Prostate gland (tissue), 2 donors: ENCODE measurements around the gene DDX19B. TPM values are rescaled to one million over a fixed set of nuclear protein-coding genes. Genes with fewer than 3 reads are reported as not detected.

ENCODE experiments used
- DNase-seq: peaks from one replicate; pipeline ENCODE4 v3.0.0-alpha.2; 2019; ENCODE audit warnings: low spot score
- H3K27ac ChIP-seq, 2 donors: fragments of 200-600 bp; sonication (generic); 2 replicates each; pipeline ENCODE4 v1.5.1; 2017 to 2019
- H3K27me3 ChIP-seq: fragments of 200-600 bp; sonication (generic); replicated peaks from 2 replicates; pipeline ENCODE4 v1.5.1; 2019; ENCODE audit not compliant: insufficient read depth
- H3K36me3 ChIP-seq, 2 donors: fragments of 200-600 bp; sonication (generic); 1 replicate in 1 of 2; 2 replicates in 1 of 2; pipeline versions ENCODE4 v1.5.1 to v1.8.1; 2017 to 2019
- H3K4me1 ChIP-seq: fragments of 200-600 bp; sonication (generic); replicated peaks from 2 replicates; pipeline ENCODE4 v1.5.1; 2019
- H3K4me3 ChIP-seq, 2 donors: fragments of 200-600 bp; sonication (generic); 2 replicates each; pipeline ENCODE4 v1.5.1; 2017 to 2019
- H3K9me3 ChIP-seq: fragments of 200-600 bp; sonication (generic); 2 replicates; pipeline ENCODE4 v1.5.1; 2017
- CTCF ChIP-seq, 4 experiments: fragments of 200-600 bp in 2 of 4; fragments of 450-650 bp in 2 of 4; sonication (generic) in 2 of 4; IDR thresholded peaks; 1 replicate in 3 of 4; 2 replicates in 1 of 4; pipeline ENCODE4 v1.5.1; 2016 to 2019; ENCODE audit warnings: antibody characterized with exemption in 4 of 4, mild to moderate bottlenecking in 2 of 4, moderate library complexity in 2 of 4
- POLR2A ChIP-seq: fragments of 450-650 bp; IDR thresholded peaks from one replicate; pipeline ENCODE4 v1.6.1; 2016; ENCODE audit warnings: antibody characterized with exemption, mild to moderate bottlenecking
- POLR2AphosphoS5 ChIP-seq: sonication (generic); formaldehyde crosslinking; IDR thresholded peaks from one replicate; pipeline ENCODE4 v1.6.1; 2017; ENCODE audit warnings: antibody characterized with exemption
- WGBS: methylation state at CpG from one replicate; pipeline ENCODE4 v1.1.5; 2018; 5-methylcytosine and 5-hydroxymethylcytosine counted together
- intact Hi-C: fragments of 100-400 bp; cut with DNase I; formaldehyde crosslinking; loops from one replicate; pipeline ENCODE4 v1.14.2; 2022
- total RNA-seq, 2 donors: library from RNA; depleted of rRNA; stranded (reverse); fragments of >200 nt; gene quantifications; one replicate each; pipeline ENCODE4 v1.1.0, GENCODE V29; 2016

Gene DDX19B
- total RNA-seq, 2 donors from 2014 or later, result 27.4 to 37.0 TPM

DNA sequence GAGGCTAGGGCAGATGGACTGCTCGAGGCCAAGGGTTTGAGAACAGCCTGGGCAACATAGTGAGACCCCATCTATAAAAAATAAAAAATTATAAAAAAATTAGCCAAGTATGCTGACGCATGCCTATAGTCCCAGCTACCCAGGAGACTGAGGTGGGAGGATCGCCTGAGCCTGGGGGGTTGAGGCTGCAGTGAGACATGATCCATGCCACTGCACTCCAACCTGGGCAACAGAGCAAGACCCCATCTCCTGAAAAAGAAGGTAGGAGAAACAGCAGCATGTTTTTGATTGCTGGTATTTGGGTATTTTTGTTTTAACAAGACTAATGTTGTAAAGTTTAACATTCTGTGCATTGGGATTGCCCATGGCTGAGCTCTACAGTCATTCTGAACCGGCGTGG is 38.8 kb downstream of the DDX19B start:
- WGBS, result 95% methylated on average over 5 of the region's 5 CpGs
- Histone ChIP-seq H3K4me1 (no peaks in the 10 kb centered on the region), H3K9me3 (no peaks in the 10 kb centered on the region), H3K36me3 (peaks cover 0 to 11% of the 10 kb centered on the region in 2 donors), H3K4me3 (no peak overlapping the region), H3K27ac (no peak overlapping the region), H3K27me3 (no peaks in the 10 kb centered on the region)
- no peak for TF ChIP-seq POLR2A
- intact Hi-C loops, result no loop called here
- no peak for DNase-seq

DNA sequence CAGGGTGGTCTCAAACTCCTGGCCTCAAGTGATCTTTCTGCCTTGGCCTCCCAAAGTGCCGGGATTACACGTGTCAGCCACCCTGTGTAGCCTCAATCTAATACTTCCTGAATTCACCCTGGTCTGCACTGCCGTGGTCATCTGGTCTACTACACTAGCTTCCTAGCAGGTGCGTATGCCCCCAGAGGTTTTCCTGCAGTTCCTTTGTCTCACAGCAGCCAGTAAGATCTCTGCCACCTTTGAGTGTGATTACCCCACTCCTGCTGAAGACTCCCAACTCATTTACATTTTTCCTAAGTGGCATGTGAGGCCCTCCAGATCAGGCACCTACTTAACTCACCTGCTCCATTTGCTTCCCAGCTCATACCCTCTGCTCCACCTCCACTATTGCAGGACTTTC is 42.6 kb downstream of the DDX19B start:
- 88% methylated on average over 4 of the region's 4 CpGs for whole genome bisulfite sequencing
- Histone ChIP-seq H3K9me3 (no peaks in the 10 kb centered on the region), H3K4me3 (no peak overlapping the region), H3K36me3 (no peaks in the 10 kb centered on the region), H3K27me3 (no peaks in the 10 kb centered on the region), H3K4me1 (no peaks in the 10 kb centered on the region), H3K27ac (no peak overlapping the region)
- intact Hi-C loops, result no loop called here
- DNase-seq, result no peak
- no peak for TF ChIP-seq POLR2AphosphoS5
- TF ChIP-seq POLR2A, result no peak
- TF ChIP-seq CTCF (IDR thresholded peaks at IDR 0.05), result no peak

DNA sequence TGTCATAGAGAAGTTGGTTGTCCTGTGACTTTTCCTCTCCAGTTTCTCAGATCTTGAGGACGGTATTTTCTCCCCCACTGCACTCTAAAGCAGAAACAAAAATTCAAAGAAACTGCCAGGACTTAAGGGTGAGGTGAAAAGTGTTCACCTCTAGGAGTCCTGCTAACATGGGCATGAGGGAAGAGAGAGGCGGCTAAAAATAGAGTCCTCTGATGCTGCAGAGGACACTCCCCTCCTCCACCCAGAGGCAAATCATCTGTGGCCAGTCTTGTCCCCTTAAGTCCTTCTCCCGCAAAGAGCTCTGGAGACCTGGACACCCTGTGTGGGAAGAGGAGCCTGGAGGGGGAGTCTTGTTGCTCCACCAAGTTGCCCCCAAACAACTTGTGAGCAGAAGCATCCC is 43.0 kb downstream of the DDX19B start:
- H3K36me3 ChIP-seq, result no peaks in the 10 kb centered on the region
- TF ChIP-seq CTCF (IDR thresholded peaks at IDR 0.05) (no peak), POLR2AphosphoS5 (no peak), POLR2A (no peak)
- 66% methylated on average over 3 of the region's 3 CpGs for WGBS
- DNase-seq, result no peak
- H3K27ac ChIP-seq, result no peak overlapping the region
- no peak overlapping the region for H3K4me3 ChIP-seq
- intact Hi-C loops, result no loop called here
- no peaks in the 10 kb centered on the region for H3K4me1 ChIP-seq
- no peaks in the 10 kb centered on the region for H3K9me3 ChIP-seq
- no peaks in the 10 kb centered on the region for H3K27me3 ChIP-seq

- TF ChIP-seq CTCF (IDR thresholded peaks at IDR 0.05) (no peak), POLR2AphosphoS5 (no peak), POLR2A (no peak)
- 85% methylated on average over 10 of the region's 10 CpGs for WGBS
- Histone ChIP-seq H3K27ac (peak overlapping the region; percentile 77 to 84), H3K27me3 (no peaks in the 10 kb centered on the region), H3K4me3 (peak overlapping the region; percentile 60 to 69), H3K36me3 (no peaks in the 10 kb centered on the region), H3K4me1 (peaks cover 6% of the 10 kb centered on the region), H3K9me3 (no peaks in the 10 kb centered on the region)
- no peak for DNase-seq
- intact Hi-C loops, result loop anchor here (5.0 kb wide), 2 partner anchors 36 to 49 kb away; partner anchors contain the start of gene DDX19B
Observed at GRCh38 chr16:70345840-70346239, 46.9 kb downstream of the DDX19B start.

DNA sequence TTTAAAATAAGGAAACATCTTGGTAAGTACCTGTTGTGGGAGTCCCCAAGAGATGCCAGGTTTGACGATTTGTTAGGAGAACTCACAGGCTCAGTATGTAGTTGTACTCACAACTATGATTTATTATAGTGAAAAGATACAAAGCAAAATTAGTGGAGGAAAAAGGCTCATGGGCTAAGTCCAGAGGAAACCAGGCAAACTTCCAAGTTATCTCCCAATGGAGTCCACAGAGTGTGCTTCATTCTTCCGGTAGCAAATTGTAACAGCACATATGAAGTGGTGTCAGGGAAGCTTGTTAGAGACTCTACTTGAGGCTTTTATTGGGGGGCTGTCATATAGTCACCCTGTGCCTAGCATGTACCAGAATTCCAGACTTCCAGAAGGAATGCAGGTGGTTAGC is 50.0 kb downstream of the DDX19B start:
- Histone ChIP-seq H3K9me3 (no peaks in the 10 kb centered on the region), H3K27ac (no peak overlapping the region), H3K4me1 (peaks cover 6% of the 10 kb centered on the region), H3K36me3 (no peaks in the 10 kb centered on the region), H3K4me3 (no peak overlapping the region), H3K27me3 (no peaks in the 10 kb centered on the region)
- WGBS, result 60% methylated on average over 2 of the region's 2 CpGs
- TF ChIP-seq POLR2AphosphoS5, result no peak
- intact Hi-C loops, result loop anchor here (5.0 kb wide), 2 partner anchors 33 to 52 kb away; partner anchors contain the start of gene DDX19B
- no peak for DNase-seq

GRCh38 chr16:70349783-70350182 is 50.8 kb downstream of the DDX19B start:
- Histone ChIP-seq H3K36me3 (no peaks in the 10 kb centered on the region), H3K9me3 (no peaks in the 10 kb centered on the region), H3K27me3 (no peaks in the 10 kb centered on the region), H3K27ac (no peak overlapping the region), H3K4me3 (no peak overlapping the region), H3K4me1 (peaks cover 6% of the 10 kb centered on the region)
- 88% methylated on average over 2 of the region's 2 CpGs for WGBS
- DNase-seq, result no peak
- TF ChIP-seq POLR2AphosphoS5 (no peak), POLR2A (no peak), CTCF (IDR thresholded peaks at IDR 0.05) (no peak)
- intact Hi-C loops, result loop anchor here (5.0 kb wide), 2 partner anchors 33 to 52 kb away; partner anchors contain the start of gene DDX19B
